Measurements from ENCODE around the gene ERFE.

DNA sequence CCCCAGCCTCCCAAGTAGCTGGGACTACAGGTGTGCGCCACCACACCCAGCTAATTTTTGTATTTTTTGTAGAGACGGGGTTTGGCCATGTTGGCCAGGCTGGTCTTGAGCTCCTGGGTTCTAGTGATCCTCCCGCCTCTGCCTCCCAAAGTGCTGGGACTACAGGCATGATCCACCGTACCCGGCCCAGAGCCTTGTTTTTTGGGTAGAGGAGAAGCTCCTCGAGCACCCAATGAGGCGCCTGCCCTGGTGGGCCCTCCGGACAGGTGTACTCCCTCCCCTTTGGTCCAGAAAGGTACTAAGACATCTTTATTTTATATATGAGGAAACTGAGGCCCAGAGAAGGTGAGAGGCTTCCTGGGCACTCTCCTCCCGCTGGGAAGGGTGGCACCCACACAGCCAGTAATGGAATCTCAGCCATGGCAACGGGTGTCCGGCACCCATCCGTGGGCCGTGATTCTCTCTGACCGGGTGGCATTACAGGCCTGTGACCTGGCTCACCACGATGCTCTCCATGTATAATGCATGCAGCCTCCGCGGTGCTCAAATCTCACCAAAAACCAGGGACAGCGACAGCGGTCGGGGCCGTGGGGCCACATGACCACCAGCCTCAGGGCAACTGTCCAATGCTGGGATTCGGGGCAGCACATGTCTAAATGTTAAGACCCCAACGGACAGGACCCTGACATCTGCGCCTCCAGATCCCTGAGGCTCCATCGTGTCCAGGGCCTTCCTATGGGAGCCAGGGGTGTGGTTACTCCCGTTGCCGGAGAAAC, 37.1 kb upstream of the ERFE start:
- no peak for TF ChIP-seq EZH2 (IDR thresholded peaks at IDR 0.05; ENCODE audit: borderline replicate concordance, low read length)
- TF ChIP-seq, protein P1, sequence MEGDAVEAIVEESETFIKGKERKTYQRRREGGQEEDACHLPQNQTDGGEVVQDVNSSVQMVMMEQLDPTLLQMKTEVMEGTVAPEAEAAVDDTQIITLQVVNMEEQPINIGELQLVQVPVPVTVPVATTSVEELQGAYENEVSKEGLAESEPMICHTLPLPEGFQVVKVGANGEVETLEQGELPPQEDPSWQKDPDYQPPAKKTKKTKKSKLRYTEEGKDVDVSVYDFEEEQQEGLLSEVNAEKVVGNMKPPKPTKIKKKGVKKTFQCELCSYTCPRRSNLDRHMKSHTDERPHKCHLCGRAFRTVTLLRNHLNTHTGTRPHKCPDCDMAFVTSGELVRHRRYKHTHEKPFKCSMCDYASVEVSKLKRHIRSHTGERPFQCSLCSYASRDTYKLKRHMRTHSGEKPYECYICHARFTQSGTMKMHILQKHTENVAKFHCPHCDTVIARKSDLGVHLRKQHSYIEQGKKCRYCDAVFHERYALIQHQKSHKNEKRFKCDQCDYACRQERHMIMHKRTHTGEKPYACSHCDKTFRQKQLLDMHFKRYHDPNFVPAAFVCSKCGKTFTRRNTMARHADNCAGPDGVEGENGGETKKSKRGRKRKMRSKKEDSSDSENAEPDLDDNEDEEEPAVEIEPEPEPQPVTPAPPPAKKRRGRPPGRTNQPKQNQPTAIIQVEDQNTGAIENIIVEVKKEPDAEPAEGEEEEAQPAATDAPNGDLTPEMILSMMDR (conservative IDR thresholded peaks at IDR 0.05 in 1 of 2, IDR thresholded peaks at IDR 0.05 in 1 of 2; ENCODE audit: extremely low read depth in 1 of 2, insufficient read depth in 1 of 2, low read depth in 1 of 2, low read length in 2 of 2), result no peak
